Motor neuron (in vitro differentiated cells): ENCODE measurements around the gene SURF4. TPM values are rescaled to one million over a fixed set of nuclear protein-coding genes. Genes with fewer than 3 reads are reported as not detected.

Experiments
- ATAC-seq, 8 experiments: fragments of 200-7000 bp; cut with Tn5 transposase; replicated peaks in 6 of 8; 2 replicates each; pipeline ENCODE4 v1.8.0; 2021; ENCODE audit warnings: mild to moderate bottlenecking in 8 of 8, moderate library complexity in 8 of 8
- H3K27ac ChIP-seq, 2 donors: fragments of 250-450 bp; sonication (Bioruptor Pico); 2 replicates each; pipeline ENCODE4 v1.9.0; 2021; ENCODE audit warnings: antibody characterized with exemption in 2 of 2, mild to moderate bottlenecking in 2 of 2, moderate library complexity in 1 of 2
- H3K4me1 ChIP-seq, 2 donors: fragments of 250-450 bp; sonication (Bioruptor Pico); replicated peaks in 1 of 2; 2 replicates each; pipeline ENCODE4 v1.6.1; 2021; ENCODE audit warnings: antibody characterized with exemption in 2 of 2, mild to moderate bottlenecking in 2 of 2, moderate library complexity in 1 of 2
- H3K4me3 ChIP-seq, 5 donors: fragments of 250-450 bp; sonication (Bioruptor Pico); 2 replicates each; pipeline ENCODE4 v1.9.0; 2021; ENCODE audit warnings: antibody characterized with exemption in 5 of 5, mild to moderate bottlenecking in 5 of 5, moderate library complexity in 4 of 5
- WGBS, 10 experiments: fragments of 450-650 bp; shearing (Covaris generic); methylation state at CpG; one replicate each; pipeline ENCODE4 v1.0.0; 2022; 5-methylcytosine and 5-hydroxymethylcytosine counted together
- in situ Hi-C, 9 experiments: fragments of 400-800 bp; cut with MboI; loops; one replicate each; pipeline ENCODE4 v1.15.0; 2021; ENCODE audit warnings: low sequenced_read_pairs in 9 of 9, low pct_unique_long_range_greater_than_20kb in 2 of 9; ENCODE audit not compliant: unreplicated experiment in 9 of 9
- total RNA-seq, 8 experiments: library from RNA; unstranded; fragments of 300-600 nt; gene quantifications; 2 replicates each; pipeline versions ENCODE4 v1.2.3 to v1.2.4, GENCODE V29; 2022

SURF4 gene
- 100 to 1,000 TPM in 4 of 8 experiments, 10 to 100 TPM in 4; 62.6 to 141 (median 105) TPM for total RNA-seq

DNA sequence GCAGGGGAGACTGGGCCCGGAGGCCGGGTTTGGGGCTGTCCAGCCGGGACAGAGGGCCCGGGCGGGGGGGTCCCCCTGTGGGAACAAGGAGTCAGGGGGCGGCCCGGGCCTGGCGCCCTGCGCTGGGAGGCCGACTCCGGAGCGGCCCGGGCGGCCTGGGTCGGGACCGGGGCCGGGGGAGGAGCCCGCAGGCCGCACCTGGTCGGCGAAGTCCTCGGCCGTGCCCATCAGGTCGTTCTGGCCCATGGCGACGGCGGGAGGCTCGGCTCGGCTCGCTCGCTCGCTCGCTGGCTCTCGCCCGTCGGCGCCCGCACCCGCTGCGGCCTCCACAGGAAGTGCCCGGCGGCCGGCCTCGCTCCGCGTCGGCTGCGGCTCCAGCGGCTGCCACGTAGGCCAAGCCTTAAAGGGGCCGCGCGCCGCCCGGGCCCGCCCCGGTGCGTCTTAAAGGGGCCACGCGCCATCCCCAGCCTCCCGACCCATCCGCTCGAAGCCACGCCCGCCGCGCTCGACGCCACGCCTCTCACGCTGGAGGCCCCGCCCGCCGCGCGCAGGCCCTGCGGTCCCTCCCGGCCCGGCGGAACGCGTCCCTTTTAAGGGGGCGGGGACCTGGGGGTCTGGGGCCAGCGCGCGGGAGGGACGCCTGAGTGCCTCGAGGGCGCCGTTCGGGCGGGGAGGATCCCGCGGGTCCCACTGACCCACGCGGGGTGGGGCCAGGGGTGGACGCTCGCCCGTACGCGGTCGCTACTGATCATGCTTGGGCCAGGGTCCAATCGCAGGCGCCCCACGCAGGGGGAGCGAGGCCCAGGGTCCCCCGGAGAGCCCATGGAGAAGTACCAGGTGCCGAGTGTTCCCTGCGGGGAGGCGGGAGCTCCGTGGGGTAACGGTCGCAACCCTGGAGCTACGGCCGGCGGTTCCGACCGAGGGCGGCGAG lies at the start of gene SURF4, which contains the start of gene STKLD1:
Gene SURF4 (minus strand): TSS at position 337 of the 931 bp plus-strand sequence. CDS start 91 bp downstream, at position 246.
Gene STKLD1 (plus strand): TSS at position 643 of the 931 bp plus-strand sequence. CDS start 108 bp downstream, at position 751.
- WGBS, 10 experiments = no CpG with 5 or more reads among the region's 120 CpGs
- peak within 1 kb of the TSS; percentile 94 to 99 for H3K27ac ChIP-seq
- in situ Hi-C loops = no loop called here
- H3K4me1 ChIP-seq = peaks cover 9 to 13% of the 10 kb centered on the region in 2 donors
- H3K4me3 ChIP-seq = peak within 1 kb of the TSS; percentile 79 to 96 (median 86)
- peak; percentile 85 to 95 (median 92) for ATAC-seq

DNA sequence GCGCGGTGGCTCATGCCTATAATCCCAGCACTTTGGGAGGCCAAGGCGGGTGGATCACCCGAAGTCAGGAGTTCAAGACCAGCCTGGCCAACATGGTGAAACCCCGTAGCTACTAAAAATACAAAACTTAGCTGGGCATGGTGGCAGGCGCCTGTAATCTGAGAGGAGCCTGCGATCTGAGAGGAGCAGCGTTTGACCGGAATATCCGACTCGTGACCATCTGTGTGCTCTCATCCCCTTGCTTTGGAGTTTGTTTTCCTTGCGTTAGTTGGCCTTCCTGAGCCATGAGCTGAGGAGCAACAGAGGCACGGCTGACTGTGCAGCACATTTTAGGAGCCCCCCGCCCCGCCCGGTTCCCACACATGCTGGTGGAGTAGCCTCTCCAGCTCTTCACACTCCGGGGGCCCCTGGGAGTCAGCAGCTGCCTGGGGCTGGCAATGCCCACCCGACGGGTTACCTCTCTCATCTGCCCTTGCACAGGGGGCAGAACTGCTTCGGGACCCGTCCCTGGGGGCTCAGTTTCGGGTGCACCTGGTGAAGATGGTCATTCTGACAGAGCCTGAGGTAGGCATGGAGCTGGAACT lies 49.3 kb upstream of the SURF4 start:
- Histone ChIP-seq H3K4me3 (no peak overlapping the region), H3K4me1 (no peaks in the 10 kb centered on the region), H3K27ac (no peak overlapping the region)
- in situ Hi-C loops = no loop called here
- 60 to 100% (median 85%) methylated on average over 1 to 5 of the region's 22 CpGs; no CpG with 5 or more reads in 6 of the 10 experiments for WGBS, 10 experiments
- no peak for ATAC-seq

DNA sequence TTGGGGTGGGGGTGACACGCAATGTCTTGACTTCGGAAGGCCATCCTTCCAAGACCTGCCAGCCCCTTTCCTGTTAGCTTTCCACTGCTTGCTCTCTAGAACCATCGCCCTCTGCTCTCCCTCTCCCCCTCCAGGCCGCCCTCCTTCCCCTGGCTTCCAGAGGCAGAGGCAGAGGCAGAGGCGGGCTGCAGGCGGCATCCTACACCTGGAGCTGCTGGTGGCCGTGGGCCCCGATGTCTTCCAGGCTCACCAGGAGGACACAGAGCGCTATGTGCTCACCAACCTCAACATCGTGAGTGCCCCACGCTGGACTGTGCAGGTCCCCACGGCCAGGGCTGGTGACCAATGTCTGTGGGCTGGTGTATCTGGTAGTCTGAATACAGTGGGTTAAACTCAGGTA lies 48.3 kb upstream of the SURF4 start:
- Histone ChIP-seq H3K4me3 (no peak overlapping the region), H3K27ac (no peak overlapping the region), H3K4me1 (peaks cover 0 to under 1% of the 10 kb centered on the region in 2 donors)
- WGBS, 10 experiments = 79 to 80% methylated on average over 3 to 6 of the region's 12 CpGs; no CpG with 5 or more reads in 8 of the 10 experiments
- ATAC-seq = no peak
- in situ Hi-C loops = no loop called here

DNA sequence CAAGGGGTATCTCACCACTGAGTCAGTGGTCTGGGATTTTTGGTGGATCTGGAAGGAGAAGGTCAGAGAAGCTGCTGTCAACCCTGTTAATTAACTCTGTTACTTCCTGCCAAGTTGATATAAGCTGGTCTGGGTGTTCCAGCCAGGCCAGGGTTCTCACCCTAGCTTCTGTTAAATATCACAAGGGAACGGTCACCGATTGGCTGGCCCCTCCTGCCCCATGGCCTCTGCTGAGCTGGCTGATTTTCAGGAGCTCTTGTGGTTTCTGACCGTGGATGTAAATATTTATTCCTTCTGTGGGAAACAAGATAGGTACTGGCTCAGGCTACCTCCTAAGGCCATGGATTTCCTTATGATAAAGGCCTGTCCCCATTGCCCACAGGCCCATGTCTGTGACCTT lies 47.4 kb upstream of the SURF4 start:
- WGBS, 10 experiments = 0 to 93% (median 80%) methylated on average over 1 to 3 of the region's 3 CpGs; no CpG with 5 or more reads in 7 of the 10 experiments
- ATAC-seq = no peak
- H3K4me1 ChIP-seq = peaks cover 4 to 6% of the 10 kb centered on the region in 2 donors
- in situ Hi-C loops = no loop called here
- H3K27ac ChIP-seq = no peak overlapping the region
- no peak overlapping the region for H3K4me3 ChIP-seq

DNA sequence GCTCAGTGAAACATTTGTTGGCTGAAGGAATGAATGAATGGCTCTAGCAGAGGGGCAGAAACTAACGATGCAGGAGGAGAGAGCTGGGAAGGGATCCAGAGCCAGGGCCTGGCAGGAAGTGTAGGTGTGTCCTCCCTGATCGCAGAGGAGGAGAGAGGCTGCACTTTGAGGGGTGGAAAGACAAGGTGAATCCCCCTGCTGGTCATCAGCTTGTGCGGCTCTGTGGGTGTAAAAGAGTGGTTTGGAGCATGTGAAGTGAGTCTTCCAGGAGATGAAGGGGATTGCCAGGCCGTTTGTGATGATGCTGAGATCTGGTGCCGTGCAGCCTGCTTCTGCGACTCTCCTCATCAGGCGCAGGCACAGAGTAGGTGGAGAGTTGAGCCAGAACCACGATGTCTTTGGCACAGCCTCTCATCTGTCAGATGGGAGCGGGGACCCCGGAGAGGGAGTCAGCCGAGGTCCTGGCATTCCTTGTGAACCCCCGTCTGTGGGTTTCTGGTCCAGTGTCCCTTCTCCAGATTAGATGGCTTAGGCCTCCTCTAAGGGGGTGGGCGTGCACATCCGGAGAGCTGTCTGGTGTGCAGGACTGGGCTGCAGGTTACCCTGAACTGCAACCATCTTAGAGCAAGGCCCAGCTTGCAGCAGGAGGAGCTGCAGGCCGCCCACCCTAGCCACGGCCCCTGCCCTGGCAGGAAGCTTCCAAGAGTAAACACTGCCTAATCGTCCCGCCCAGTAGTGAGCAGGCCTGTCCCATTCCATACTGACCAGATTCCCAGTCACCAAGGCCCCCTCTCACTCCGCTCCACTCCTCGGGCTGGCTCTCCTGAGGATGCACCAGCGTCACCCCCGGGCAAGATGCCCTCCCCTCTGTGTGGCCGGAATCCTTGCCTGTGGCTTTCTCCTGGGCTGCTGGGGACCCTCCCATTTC lies 46.0 kb upstream of the SURF4 start, which contains the start of gene ADAMTS13:
Gene ADAMTS13 (plus strand): TSS at position 753 of the 928 bp plus-strand sequence. CDS start 77 bp downstream, at position 830.
- no peak for ATAC-seq
- WGBS, 10 experiments = 14 to 68% (median 38%) methylated on average over 1 to 7 of the region's 23 CpGs; no CpG with 5 or more reads in 3 of the 10 experiments
- H3K4me3 ChIP-seq = no peak within 1 kb of the TSS
- in situ Hi-C loops = no loop called here
- H3K4me1 ChIP-seq = peaks cover 4 to 8% of the 10 kb centered on the region in 2 donors
- H3K27ac ChIP-seq = no peak within 1 kb of the TSS

DNA sequence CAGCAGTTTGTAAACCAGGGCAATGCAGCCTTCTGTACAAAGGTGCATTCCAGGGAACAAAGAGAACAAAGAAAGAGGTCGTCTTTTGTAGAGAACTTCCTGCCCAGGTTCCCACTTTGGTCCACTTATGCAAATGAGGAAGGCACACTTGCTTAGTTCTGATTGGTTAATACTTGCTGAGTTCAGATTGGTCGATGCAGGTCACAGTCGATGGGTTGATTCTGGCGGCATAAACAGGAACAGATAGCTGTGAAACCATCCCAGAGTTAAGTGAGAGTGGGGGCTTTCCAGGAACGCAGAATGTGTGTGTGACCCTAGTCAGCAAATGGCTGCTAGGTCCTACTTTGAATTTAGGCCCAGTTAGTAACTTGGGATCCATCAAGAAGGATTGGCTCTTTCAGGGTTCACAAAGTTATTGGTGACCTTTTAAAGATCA lies 44.5 kb upstream of the SURF4 start:
- in situ Hi-C loops = no loop called here
- Histone ChIP-seq H3K27ac (no peak overlapping the region), H3K4me3 (no peak overlapping the region), H3K4me1 (peaks cover 11 to 15% of the 10 kb centered on the region in 2 donors)
- no peak for ATAC-seq
- WGBS, 10 experiments = 40 to 100% (median 79%) methylated on average over 2 to 5 of the region's 5 CpGs; no CpG with 5 or more reads in 2 of the 10 experiments

DNA sequence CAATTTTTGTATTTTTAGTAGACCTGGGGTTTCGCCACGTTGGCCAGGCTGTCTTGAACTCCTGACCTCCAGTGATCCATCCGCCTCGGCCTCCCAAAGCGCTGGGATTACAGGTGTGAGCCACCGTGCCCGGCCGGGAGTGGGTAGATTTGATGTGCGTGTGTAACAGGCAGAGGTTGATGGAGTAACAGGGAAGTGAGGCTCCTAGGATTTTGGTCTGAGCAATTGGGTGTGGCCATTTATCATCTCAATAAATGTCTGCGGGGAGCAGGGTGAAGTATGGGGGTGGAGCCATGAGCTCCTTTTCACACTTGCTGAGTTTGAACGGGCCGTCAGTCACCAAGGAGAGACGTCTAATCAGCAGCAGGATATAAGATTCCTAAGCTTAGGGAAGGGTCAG lies 43.1 kb upstream of the SURF4 start:
- WGBS, 10 experiments = 29 to 89% (median 53%) methylated on average over 2 to 9 of the region's 13 CpGs; no CpG with 5 or more reads in 4 of the 10 experiments
- Histone ChIP-seq H3K27ac (no peak overlapping the region), H3K4me1 (peaks cover 11 to 15% of the 10 kb centered on the region in 2 donors), H3K4me3 (peak overlapping the region in 4 of 5 donors; percentile 68 to 87 (median 80))
- in situ Hi-C loops = no loop called here
- ATAC-seq = no peak

DNA sequence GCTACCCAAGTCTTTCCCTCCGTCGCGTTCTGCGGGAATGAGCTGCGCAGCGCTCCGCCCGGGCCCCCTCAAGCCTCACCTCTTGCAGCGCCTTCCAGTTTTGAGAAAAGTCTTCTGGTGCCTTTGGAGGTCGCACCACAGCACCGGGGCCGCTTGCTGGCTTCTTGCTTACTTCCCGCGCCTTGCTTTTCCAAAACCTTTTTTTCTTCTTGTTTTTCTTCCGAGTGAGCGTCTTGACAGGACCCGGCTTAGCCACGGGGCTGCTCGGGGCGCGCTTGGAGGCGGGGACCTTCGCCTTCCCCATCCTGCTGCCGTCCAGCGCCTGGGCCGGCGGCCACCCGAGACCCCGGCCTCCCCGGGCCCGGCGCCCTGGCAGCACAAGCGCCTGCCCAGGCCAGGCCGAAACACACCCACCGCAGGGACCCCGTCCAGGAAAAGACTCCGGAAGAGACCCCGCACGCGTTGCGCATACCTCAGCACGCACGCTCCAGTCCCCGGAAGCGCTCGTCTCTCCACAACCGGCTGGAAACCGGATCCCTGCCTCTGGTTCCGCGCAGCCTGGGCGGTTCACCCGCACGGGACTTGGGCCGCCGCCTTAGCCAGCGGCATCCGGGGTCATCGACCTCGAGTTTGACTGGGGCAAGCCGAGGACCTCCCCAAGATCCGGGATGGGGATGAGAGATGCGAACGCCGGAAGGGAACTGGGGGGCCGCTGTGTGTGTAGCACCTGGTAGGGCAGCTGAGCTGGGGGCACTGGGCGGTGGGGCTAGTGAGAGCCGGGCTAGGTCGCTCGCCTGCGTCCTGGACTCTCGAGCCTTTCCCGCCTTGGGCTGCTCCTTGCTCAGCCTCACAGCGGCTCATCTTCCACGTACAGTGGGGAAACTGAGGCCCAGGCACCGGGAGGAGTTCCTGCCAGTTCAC lies 41.9 kb upstream of the SURF4 start, which contains the start of gene REXO4:
Gene REXO4 (minus strand): TSS at position 470 of the 921 bp plus-strand sequence. CDS start 166 bp downstream, at position 304.
- Histone ChIP-seq H3K4me1 (peaks cover 11 to 15% of the 10 kb centered on the region in 2 donors), H3K27ac (peak within 1 kb of the TSS; percentile 72 to 92), H3K4me3 (peak within 1 kb of the TSS; percentile 68 to 87 (median 76))
- in situ Hi-C loops = no loop called here
- ATAC-seq = peak; percentile 92 to 97 (median 94)
- 0 to 5% (median 0%) methylated on average over 2 to 47 of the region's 75 CpGs; no CpG with 5 or more reads in 2 of the 10 experiments for WGBS, 10 experiments

DNA sequence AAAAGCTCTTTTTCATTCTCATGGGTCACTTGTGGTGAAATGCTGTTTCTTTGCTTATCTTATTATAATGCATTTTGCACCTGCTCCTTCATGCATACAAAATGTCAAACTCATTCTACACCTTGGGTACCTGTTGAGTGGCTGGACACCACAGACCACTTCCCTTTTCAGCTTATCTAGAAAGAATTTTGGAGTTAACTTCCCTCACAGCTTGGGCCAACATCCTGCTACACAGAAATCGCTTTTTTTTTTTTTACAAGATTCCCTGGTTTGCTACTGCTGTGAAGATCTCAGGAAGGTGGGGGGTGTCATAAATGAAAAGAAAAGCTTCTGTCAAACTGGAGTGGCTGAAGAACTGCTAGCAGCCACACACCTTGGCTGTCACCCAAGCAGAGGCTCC lies 39.3 kb upstream of the SURF4 start:
- H3K27ac ChIP-seq = no peak overlapping the region
- in situ Hi-C loops = no loop called here
- H3K4me1 ChIP-seq = peaks cover 11 to 15% of the 10 kb centered on the region in 2 donors
- ATAC-seq = no peak
- 60 to 100% (median 100%) methylated on average over 1 of the region's 1 CpG; no CpG with 5 or more reads in 5 of the 10 experiments for WGBS, 10 experiments
- no peak overlapping the region for H3K4me3 ChIP-seq

DNA sequence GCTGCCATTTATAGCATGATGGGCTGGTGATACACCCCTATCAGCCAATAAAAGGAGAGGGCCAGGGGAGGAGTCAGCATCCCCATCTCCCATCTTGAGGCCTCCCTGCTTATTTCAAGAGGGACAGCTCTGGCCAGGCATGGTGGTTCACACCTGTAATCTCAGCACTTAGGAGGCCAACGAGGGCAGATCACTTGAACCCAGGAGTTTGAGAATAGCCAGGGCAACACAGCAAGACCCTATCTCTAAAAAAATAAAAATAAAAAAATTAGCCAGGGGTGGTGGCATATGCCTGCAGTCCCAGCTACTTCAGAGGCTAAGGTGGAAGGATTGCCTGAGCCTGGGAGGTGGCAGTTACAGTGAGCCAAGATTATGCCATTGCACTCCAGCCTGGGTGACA lies 32.2 kb upstream of the SURF4 start:
- Histone ChIP-seq H3K4me3 (no peak overlapping the region), H3K4me1 (no peaks in the 10 kb centered on the region), H3K27ac (no peak overlapping the region)
- ATAC-seq = no peak
- in situ Hi-C loops = no loop called here
- 100% methylated on average over 1 of the region's 1 CpG; no CpG with 5 or more reads in 9 of the 10 experiments for WGBS, 10 experiments

DNA sequence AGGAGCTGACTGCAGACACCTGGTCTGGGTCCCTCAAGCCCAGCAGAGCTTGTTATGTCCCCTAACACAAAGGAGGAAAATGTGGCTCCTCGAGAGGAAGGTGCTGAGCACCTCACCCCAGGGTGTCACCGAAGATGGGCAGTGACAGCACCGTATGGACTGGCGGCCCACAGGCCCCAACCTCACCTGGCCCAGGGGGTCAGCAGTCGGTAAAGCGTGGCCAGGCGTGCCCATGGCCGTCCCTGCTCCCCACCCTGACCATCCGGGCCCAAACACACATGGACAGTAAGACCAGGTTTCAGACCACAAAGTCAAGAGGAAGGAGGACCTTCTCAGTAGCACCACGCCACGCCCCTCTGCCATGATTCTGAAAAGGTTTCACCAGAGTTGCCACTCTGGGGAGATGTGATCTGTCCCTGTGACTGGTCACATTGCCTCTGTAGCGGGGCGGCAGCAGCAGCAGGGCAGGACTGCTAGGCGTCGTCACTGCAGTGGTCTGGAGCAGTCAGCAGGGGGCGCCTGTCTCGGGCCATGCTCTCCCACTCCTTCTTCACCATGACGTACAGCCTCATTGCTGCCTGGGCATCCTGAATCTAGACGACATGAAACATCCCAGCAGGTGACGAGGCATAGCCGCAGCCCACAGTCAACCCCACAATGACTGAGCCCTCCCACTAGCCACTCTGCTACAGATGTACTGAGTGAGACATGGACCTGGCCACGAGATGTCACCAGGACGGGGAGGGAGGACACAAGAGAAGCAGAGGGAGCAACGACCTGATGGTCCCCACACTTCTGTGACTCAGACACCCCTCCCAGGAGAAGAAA lies 30.8 kb upstream of the SURF4 start:
- Histone ChIP-seq H3K27ac (no peak overlapping the region), H3K4me3 (no peak overlapping the region), H3K4me1 (no peaks in the 10 kb centered on the region)
- in situ Hi-C loops = no loop called here
- 0 to 100% (median 40%) methylated on average over 1 to 11 of the region's 24 CpGs; no CpG with 5 or more reads in 3 of the 10 experiments for WGBS, 10 experiments
- ATAC-seq = peak; percentile 75 to 94 (median 86)
